GM12878 (cell line): ENCODE results near the gene NSG2. TPM values are rescaled to one million over a fixed set of nuclear protein-coding genes. Genes with fewer than 3 reads are reported as not detected.

Experiments used
- ATAC-seq: fragments of 200-7000 bp; cut with Tn5 transposase; 3 replicates; pipeline ENCODE4 v1.9.1; 2020; ENCODE audit warnings: mild to moderate bottlenecking, moderate library complexity
- BruUV-seq: library from RNA; stranded (reverse); fragments of 400-500 nt; replicated peaks from 2 replicates; lab custom pipeline; 2021; lab: Mats Ljungman, UMichigan
- CTCF ChIA-PET: fragments of 300-600 bp; sonication (Branson Sonifier 250); formaldehyde crosslinking; extraction: SDS; loops from one replicate; lab custom pipeline; 2021; ENCODE audit warnings: inconsistent platforms; lab: Yijun Ruan, JAX
- POLR2A ChIA-PET: fragments of 350-600 bp; formaldehyde crosslinking; extraction: SDS; loops from one replicate; lab custom pipeline; 2021; ENCODE audit warnings: inconsistent platforms; lab: Charles Lee
- RAD21 ChIA-PET: fragments of 300-600 bp; sonication (Branson Sonifier 250); formaldehyde crosslinking; loops from one replicate; lab custom pipeline; 2023; ENCODE audit warnings: antibody characterized with exemption; ENCODE audit not compliant: unreplicated experiment; lab: Charles Lee
- SMC1A ChIA-PET: fragments of 300-600 bp; sonication (Branson Sonifier 250); formaldehyde crosslinking; loops from one replicate; lab custom pipeline; 2023; ENCODE audit not compliant: unreplicated experiment, uncharacterized antibody; lab: Charles Lee
- DNase-seq: peaks from one replicate; pipeline ENCODE4 v3.0.0-alpha.2; 2011; ENCODE audit warnings: low read depth, low spot score
- FAIRE-seq: peaks from 3 replicates; lab custom pipeline; 2011; peaks lifted over from hg19 to GRCh38; lab: Jason Lieb, UNC
- H2AFZ ChIP-seq: 2 replicates; pipeline ENCODE4 v1.6.0; 2011; ENCODE audit warnings: low read depth, low read length, control low read depth; ENCODE audit not compliant: control insufficient read depth
- H3K27ac ChIP-seq: 2 replicates; pipeline ENCODE4 v1.5.1; 2011; ENCODE audit warnings: control low read depth; ENCODE audit not compliant: control insufficient read depth, insufficient read depth
- H3K27me3 ChIP-seq, 2 experiments: replicated peaks in 1 of 2; 2 replicates each; pipeline versions ENCODE4 v1.6.0 to v1.6.1; 2011; ENCODE audit warnings: low read length in 1 of 2; ENCODE audit not compliant: control insufficient read depth in 2 of 2, insufficient read depth in 2 of 2
- H3K36me3 ChIP-seq, 2 experiments: 2 replicates each; pipeline ENCODE4 v1.5.1; 2011; ENCODE audit warnings: low read length in 1 of 2; ENCODE audit not compliant: control insufficient read depth in 2 of 2, insufficient read depth in 2 of 2
- H3K4me1 ChIP-seq: 2 replicates; pipeline ENCODE4 v1.6.1; 2011; ENCODE audit warnings: mild to moderate bottlenecking, low read length, moderate library complexity, mixed read lengths; ENCODE audit not compliant: control insufficient read depth, insufficient read depth
- H3K4me2 ChIP-seq: 2 replicates; pipeline ENCODE4 v1.6.0; 2011; ENCODE audit warnings: control low read depth; ENCODE audit not compliant: control insufficient read depth, insufficient read depth
- H3K4me3 ChIP-seq: fragments of 200-600 bp; sonication (generic); 2 replicates; pipeline ENCODE4 v1.5.1; 2016
- H3K79me2 ChIP-seq: 2 replicates; pipeline ENCODE4 v1.6.0; 2011; ENCODE audit warnings: low read length; ENCODE audit not compliant: control insufficient read depth, insufficient read depth
- H3K9ac ChIP-seq: 2 replicates; pipeline ENCODE4 v1.8.0; 2011; ENCODE audit warnings: low read length, control low read depth, mixed read lengths; ENCODE audit not compliant: control insufficient read depth, insufficient read depth
- H3K9me3 ChIP-seq: replicated peaks from 3 replicates; pipeline ENCODE4 v1.5.1; 2011; ENCODE audit warnings: mild to moderate bottlenecking, low read length; ENCODE audit not compliant: control insufficient read depth, insufficient read depth
- H4K20me1 ChIP-seq: 2 replicates; pipeline ENCODE4 v1.6.0; 2011; ENCODE audit not compliant: control insufficient read depth, insufficient read depth
- E4F1 ChIP-seq: fragments of 450-650 bp; IDR thresholded peaks from 2 replicates; pipeline ENCODE4 v1.6.1; 2018; ENCODE audit warnings: borderline replicate concordance, mild to moderate bottlenecking; ENCODE audit not compliant: partially characterized antibody
- GABPA ChIP-seq: IDR thresholded peaks from 2 replicates; pipeline ENCODE4 v1.6.1; 2014; ENCODE audit warnings: antibody characterized with exemption, low read depth, mild to moderate bottlenecking, inconsistent platforms
- IRF3 ChIP-seq: fragments of 450-650 bp; IDR thresholded peaks from 2 replicates; pipeline ENCODE4 v1.6.1; 2014; ENCODE audit warnings: mild to moderate bottlenecking
- RFX5 ChIP-seq: IDR thresholded peaks from 2 replicates; pipeline ENCODE4 v1.6.1; 2011; ENCODE audit warnings: low read depth, low read length, improper control_type of control experiment
- SMARCA5 ChIP-seq: fragments of 450-650 bp; IDR thresholded peaks from 2 replicates; pipeline ENCODE4 v1.6.1; 2017; ENCODE audit warnings: mild to moderate bottlenecking
- ZNF592 ChIP-seq: fragments of 450-650 bp; IDR thresholded peaks from 2 replicates; pipeline ENCODE4 v1.6.1; 2017; ENCODE audit warnings: mild to moderate bottlenecking, moderate library complexity
- ZNF622 ChIP-seq: fragments of 450-650 bp; IDR thresholded peaks from 2 replicates; pipeline ENCODE4 v1.6.1; 2017; ENCODE audit warnings: mild to moderate bottlenecking, inconsistent platforms
- WGBS: methylation state at CpG from one replicate; pipeline ENCODE4 v1.1.6; 2016; ENCODE audit warnings: low lambda C conversion rate; ENCODE audit not compliant: insufficient replicate concordance, insufficient coverage; ENCODE audit errors: missing lambda C conversion rate; 5-methylcytosine and 5-hydroxymethylcytosine counted together
- in situ Hi-C: fragments of 300-500 bp; cut with MboI; formaldehyde crosslinking; loops from 9 replicates; pipeline ENCODE4 v1.14.3; 2018; ENCODE audit warnings: mixed read lengths
- intact Hi-C: fragments of 100-400 bp; cut with micrococcal nuclease; formaldehyde crosslinking; loops from one replicate; pipeline ENCODE4 v1.14.2; 2022; ENCODE audit not compliant: unreplicated experiment
- polyA plus RNA-seq, 11 experiments: library from polyadenylated mRNA; depleted of rRNA in 4 of 11; unstranded in 6 of 11; stranded (reverse) in 5 of 11; fragments of >200 nt; fragmentation: Nextera tagmentation in 4 of 11; fragmentation: Illumina TruSeq in 1 of 11; extraction: Ambion mirVana in 4 of 11; extraction: Trizol in 1 of 11; gene quantifications; 1 replicate in 1 of 11; 2 replicates in 10 of 11; pipeline versions ENCODE4 v1.2.1 to v1.2.3, GENCODE V29; 2011 to 2016; ENCODE audit warnings: inconsistent platforms in 2 of 11, missing spikeins in 2 of 11, low read depth in 1 of 11
- total RNA-seq, 4 experiments: library from RNA; depleted of rRNA in 3 of 4; stranded (reverse); fragments of >200 nt in 3 of 4; fragmentation: Illumina TruSeq in 1 of 4; extraction: Trizol in 1 of 4; gene quantifications; 2 replicates each; pipeline versions ENCODE4 v1.2.1 to v1.2.3, GENCODE V29; 2013 to 2021

The NSG2 gene
- total and polyA plus RNA-seq, 10 of the 15 experiments (the other 5 are each of a cell fraction or from before 2014, with no cell fraction given) = 0.04 to 0.14 TPM; not detected in 8

- Histone ChIP-seq H3K36me3 (no peaks in the 10 kb centered on the region), H3K9me3 (peaks cover 2% of the 10 kb centered on the region; the same call in 2 of the 3 replicates), H3K4me1 (no peaks in the 10 kb centered on the region), H2AFZ (no peak overlapping the region), H3K27ac (no peak overlapping the region), H3K4me2 (no peak overlapping the region), H3K4me3 (no peak overlapping the region), H4K20me1 (no peaks in the 10 kb centered on the region), H3K9ac (no peak overlapping the region), H3K79me2 (no peaks in the 10 kb centered on the region), H3K27me3 (no peaks in the 10 kb centered on the region; a peak in 2 of 4 replicates)
- POLR2A ChIA-PET = no interaction called here
- in situ Hi-C loops = no loop called here
- CTCF ChIA-PET = no interaction called here
- SMC1A ChIA-PET = no interaction called here
- no peak for ATAC-seq
- no peak for DNase-seq
- WGBS = 2% methylated on average over 3 of the region's 3 CpGs
- BruUV-seq = no TSS peak
- RAD21 ChIA-PET = interaction anchor here (0.7 kb wide), 1 partner anchor 64 kb away, joined by 3 read pairs; no protein-coding TSS in a partner anchor
- no peak for FAIRE-seq
- intact Hi-C loops = no loop called here
- TF ChIP-seq RFX5 (no peak), GABPA (no peak), SMARCA5 (no peak), ZNF622 (no peak), E4F1 (no peak), IRF3 (no peak), ZNF592 (no peak)
Measured at GRCh38 chr5:174151599-174152181, 106.2 kb downstream of the NSG2 start.
